Activated CD8-positive, alpha-beta memory T cell treated with anti-CD3 and anti-CD28 coated beads for 48 hours (primary cell): ENCODE data around the gene GABRB3.

Experiments used
- DNase-seq, 3 experiments: peaks; one replicate each; pipeline ENCODE4 v3.0.0-alpha.2; 2020; ENCODE audit warnings: low read depth in 2 of 3, low spot score in 2 of 3

GABRB3 gene

DNA sequence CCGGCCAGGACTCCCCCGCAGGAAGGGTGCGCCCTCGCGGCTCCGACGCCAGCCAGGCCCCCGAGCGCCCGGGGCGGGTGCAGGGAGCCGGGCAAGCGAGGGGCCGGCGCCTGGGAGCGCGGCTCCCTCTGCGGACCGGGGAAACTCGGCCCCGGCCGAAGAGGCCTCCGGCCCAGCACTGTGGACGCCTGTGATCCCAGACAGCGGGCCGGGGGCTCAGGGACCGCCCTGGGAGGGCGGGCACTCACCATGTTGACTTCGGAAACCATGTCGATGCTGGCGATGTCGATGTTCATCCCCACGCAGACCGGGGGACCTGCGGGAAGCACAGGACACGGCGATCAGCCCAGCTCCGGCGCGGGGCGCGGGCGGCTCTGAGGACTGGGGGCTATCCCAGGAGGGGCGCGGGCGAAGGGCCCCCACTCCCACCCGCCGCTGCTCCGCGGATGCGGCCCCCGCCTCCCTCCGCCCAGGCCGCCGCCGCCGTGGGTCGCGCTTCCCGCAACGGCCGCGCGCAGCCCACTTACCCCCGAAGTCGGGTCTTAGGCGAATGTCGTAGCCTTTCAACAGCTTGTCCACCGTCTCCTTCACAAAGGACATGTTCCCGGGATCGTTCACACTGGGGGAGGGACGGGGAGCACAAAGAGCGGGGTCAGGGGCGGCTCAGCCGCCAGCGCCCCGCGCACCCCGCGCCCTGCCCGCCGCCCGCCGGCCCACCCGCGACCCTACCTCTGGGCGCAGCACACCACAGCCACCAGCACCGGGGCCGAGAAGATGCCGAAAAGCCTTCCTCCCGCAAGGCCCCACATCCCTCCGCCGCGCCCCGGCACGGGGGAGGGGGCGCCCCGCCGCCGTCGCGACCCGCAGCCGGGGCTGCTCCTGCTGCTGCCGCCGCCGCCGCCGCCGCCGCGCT lies at the start of gene GABRB3:
GABRB3 (minus strand) TSS at position 913 of the 913 bp plus-strand sequence.
- no peak for DNase-seq

- DNase-seq: no peak
Observed at GRCh38 chr15:26807517-26808427, 34.9 kb upstream of the GABRB3 start.

- no peak for DNase-seq
Observed at GRCh38 chr15:26806574-26806973, 33.7 kb upstream of the GABRB3 start.

GRCh38 chr15:26806151-26806550 lies 33.3 kb upstream of the GABRB3 start:
- DNase-seq: no peak

DNA sequence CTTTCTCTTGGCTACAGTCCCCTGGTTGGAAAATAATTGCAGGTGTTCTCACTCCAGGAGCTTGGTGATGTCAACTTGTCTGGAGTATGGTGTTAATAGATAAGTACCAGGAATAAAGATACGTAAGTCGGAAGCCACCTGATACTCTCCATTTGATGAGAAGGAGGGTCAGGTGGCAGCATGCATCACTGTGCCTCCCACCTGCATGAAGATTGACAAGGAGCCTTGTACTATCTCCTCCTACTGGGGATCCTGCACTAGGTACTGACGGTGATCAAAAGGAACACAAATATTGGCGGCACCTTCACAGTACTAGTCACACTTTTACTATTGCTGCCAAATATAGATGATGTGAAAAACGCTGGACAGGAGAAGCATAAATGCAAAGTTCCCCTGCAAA lies 32.6 kb upstream of the GABRB3 start:
- DNase-seq: no peak

GRCh38 chr15:26804063-26804804 lies 31.4 kb upstream of the GABRB3 start:
- DNase-seq: no peak

DNA sequence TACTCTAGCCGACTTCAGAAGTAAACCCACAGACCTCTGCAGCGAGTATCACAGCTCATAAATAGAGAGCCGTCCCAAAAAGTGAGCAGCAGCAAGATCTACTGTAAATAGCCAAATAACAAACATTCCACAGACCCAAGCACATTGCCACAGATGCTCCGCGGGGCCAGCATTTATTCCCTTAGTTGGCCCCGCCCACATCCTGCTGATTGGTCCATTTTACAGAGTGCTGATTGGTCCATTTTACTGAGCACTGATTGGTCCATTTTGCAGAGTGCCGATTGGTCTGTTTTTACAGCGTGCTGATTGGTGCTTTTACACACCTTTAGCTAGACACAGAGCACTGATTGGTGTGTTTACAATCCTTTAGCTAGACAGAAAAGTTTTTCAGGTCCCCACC lies 17.3 kb upstream of the GABRB3 start:
- no peak for DNase-seq

- DNase-seq: no peak
Observed at GRCh38 chr15:26781816-26782215, 8.9 kb upstream of the GABRB3 start.

DNA sequence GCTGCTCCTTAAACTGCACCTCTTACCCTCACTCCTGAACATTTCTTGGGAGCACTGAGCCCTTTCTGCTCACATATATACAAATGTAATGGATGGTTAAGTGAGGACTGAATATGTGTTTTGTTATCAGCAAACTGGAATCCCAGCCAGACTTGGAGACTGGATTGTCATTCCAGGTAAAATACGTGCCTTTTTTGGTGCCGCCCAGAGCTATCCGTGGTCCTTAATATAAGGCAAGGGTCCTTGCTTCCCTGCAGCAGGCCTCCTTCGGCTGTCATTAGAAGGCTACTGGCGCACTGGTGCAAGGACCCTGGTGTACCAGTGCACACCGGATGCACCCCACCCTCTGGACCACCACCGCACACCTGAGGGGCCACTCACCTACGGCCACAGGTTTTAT lies 1.1 kb upstream of the GABRB3 start:
- no peak for DNase-seq

DNA sequence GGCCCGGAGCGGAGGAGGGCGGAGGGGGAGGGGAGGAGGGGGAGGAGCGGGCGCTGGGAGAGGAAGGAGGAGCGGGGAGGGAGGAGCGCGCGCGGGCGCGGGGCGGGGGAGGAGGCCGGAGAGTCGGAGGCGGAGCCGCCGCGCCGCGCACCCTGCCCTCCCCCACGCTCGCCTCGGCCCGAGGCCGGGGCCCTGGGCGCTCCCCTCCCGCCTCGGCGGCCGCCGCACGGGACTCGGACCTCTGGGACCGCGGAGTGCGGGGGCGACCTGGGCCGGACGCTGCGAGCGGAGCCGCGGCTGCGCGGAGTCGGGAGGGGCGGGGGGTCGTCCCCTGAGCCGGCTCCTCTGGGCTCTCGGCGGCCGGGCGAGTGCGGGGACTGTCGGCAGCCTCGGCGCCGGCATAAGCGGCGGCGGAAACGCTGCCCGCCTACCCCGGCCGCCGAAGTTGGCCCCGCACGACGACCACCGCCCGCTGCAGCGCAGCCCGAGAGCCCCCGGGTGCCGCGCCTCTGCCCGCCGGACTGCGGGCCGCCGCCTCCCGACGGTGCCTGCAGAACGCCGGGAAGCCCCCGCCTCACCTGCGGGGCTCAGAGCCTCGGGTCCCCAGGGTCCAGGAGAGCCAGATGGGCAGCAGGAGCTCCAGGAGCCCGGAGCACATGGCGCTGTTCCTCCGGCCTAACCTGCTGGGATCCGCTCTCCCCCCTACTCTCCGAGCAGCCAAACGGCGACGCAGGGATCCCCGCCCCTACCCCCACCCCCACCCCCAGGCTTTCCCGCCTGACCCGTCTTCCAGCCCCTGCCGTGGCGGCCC lies 406 bp upstream of the GABRB3 start:
- DNase-seq: no peak

GRCh38 chr15:26771578-26772153 lies 1.2 kb downstream of the GABRB3 start:
- DNase-seq: no peak

- no peak for DNase-seq
Observed at GRCh38 chr15:26771168-26771567, 1.7 kb downstream of the GABRB3 start.

- no peak for DNase-seq
Observed at GRCh38 chr15:26767169-26767670, 5.6 kb downstream of the GABRB3 start.

DNA sequence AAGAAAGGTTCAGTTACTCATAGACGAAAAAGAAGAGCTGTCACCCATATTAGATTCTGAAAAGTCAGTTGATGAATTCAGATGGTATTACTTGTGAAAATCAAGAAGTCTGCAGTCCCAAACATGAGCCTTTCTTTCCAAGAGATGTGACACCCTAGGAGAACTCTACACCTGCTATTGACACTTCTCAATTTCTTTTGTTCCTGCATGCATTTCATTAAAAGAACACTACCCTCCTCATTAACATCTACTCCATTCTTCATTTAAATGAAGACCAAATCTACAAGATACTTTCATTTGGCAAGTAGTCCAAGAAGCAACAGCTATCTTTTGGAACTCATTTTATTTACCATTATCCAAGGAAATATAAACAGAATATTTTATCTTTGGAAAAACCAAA lies 6.6 kb downstream of the GABRB3 start:
- no peak for DNase-seq

GRCh38 chr15:26759986-26760385 lies 12.9 kb downstream of the GABRB3 start:
- no peak for DNase-seq

DNA sequence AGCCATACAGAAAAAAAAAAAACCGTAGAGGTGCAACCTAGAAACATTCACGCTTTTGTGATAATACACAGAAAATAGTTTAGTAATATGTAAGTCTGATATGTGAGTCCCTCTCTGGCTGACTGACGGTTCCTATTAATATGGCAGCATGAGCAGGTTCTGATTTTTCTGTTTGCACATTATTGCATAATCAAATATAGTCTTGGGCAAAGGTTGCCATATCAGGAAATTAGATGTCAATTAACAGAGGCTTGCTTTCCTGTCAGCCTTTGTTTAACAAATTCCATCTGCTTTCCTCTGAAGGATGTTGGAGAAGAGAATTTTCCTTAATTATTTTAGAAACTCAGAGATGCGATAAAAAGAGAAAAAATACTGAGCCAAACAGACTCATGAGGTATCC lies 14.8 kb downstream of the GABRB3 start:
- no peak for DNase-seq

DNA sequence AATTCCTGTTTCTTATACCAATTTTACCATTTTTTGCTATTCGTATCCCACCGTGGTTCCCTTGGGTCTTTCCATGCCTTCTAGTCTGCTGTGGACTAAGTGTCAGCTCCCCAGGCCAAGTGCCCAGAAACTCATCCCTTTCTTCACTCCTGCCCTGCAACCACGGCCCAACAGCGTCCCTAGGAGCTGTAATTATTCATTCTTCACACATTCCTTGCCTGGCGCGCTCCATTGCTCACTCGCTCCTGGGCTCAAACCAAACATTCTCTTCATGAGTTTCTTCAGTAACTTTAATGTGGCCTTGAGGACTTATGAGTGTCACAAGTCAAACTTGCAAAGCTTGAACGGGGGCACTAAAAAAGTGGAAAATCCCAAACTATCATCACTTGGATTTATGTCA lies 15.7 kb downstream of the GABRB3 start:
- DNase-seq: no peak

- DNase-seq: no peak
Observed at GRCh38 chr15:26744894-26745293, 28.0 kb downstream of the GABRB3 start.

DNA sequence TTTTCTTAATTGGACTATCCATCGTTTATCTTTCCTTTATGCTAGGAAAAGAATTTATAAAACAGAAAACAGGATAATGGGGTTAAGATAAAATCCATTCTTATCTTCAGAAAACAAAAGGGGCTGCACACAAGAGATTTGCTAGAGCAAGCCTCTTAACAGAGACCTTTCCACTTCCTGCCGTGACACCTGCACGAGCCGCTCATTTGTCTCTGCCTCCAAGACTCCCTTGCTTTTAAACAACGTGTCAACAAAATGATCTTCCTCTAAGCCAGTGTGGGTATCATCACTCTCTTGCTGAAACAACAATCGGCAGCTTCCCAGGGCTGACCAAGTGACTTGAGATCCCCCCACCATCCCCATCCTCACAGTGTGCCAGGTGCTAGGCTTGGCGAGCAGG lies 33.1 kb downstream of the GABRB3 start:
- DNase-seq: no peak

DNA sequence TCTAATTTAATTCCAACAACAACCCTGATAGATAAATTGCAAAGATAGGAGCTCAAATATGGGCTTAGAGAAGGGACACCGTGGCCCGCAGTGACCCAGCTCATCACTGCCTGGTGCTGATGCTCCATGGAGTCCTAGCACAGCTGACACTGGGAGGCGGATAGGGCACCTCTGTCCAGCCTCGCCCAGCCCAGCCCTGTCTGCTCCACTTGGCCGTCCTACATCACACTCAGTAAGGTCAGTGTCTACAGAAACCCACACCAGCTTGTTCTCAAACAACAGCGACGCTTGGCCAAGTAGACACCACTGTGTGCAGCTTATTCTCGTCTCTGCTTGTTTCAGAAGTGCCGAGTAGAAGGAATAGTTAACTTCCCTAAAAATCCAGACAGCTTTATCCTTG lies 33.9 kb downstream of the GABRB3 start:
- DNase-seq: no peak
